Left lobe of liver (tissue), 2 donors: Measurements from ENCODE around the gene SPATA2L. TPM values are rescaled to one million over a fixed set of nuclear protein-coding genes. Genes with fewer than 3 reads are reported as not detected.
"Not testable (repeated sequence)": the region's sequence is repeated elsewhere in the genome, so short reads cannot be mapped to it uniquely, and the experiment has no call there.

Experiments
- ATAC-seq: fragments of 200-7000 bp; cut with Tn5 transposase; one replicate; pipeline ENCODE4 v1.9.1; 2020; ENCODE audit warnings: mild to moderate bottlenecking, moderate library complexity
- DNase-seq: peaks from one replicate; pipeline ENCODE4 v3.0.0-alpha.2; 2020; ENCODE audit warnings: low spot score
- total RNA-seq: library from RNA; stranded (reverse); gene quantifications from one replicate; pipeline ENCODE4 v1.2.1, GENCODE V29; 2021
- donor health status: DM: no; HTN: no; CAD: no; lungs with moderate emphysema.
- donor health status: DM: no; HTN: yes; CAD: no.

Gene SPATA2L
- total RNA-seq, 1 donor from 2014 or later, result 13.8 TPM

DNA sequence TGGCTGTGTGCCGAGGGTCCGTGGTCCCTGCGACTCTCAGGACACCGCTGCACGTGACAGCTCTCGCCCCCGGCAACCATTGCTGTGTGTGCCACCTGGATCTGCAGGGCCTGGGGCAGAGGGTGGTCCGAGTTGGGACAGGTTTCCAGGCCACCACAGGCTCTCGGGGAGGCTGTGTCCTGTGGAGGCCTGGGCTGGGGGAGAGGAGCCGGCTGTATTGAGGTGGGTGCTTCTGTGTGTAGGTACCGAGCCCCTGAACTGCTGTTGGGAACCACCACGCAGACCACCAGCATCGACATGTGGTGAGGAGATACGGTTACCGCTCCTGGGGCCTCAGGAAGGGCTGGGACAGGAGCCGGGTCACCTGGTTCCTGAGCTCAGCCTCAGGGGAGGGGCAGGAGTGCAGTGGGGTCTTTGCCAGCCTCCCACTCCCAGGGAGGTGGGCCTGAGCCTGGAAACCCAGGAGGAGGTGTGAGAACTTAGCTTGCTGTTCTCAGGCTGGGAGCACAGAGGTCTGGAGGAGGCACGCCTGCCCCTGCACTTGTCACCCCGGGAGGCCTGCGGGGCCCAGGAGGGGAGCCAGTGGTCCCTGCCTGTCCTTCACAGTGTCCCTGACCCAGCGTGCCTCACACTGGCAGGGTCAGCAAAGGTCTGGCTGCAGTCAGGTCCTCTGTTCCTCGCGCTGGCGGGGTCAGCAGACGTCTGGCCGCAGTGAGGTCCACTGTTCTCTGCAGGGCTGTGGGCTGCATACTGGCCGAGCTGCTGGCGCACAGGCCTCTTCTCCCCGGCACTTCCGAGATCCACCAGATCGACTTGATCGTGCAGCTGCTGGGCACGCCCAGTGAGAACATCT lies 7.3 kb downstream of the SPATA2L start:
- peak; percentile 3 for ATAC-seq
- DNase-seq, result no peak

DNA sequence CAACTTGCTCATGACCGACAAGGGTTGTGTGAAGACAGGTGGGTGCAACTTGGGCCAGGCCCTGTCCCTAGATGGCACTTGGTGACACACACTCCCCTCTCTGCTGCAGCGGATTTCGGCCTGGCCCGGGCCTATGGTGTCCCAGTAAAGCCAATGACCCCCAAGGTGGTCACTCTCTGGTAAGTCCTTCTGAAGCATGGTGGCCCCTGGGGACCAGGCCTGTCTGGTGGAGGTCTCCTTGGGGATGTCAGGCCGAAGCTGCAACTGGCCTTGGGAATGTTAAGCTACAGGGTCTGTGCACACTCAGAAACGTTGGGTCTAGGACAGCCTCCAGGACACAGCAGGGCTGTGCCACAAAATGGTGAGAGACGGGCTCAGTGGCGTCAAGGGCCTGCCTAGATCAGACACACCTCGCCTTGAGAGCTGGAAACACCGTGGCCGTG lies 8.2 kb downstream of the SPATA2L start:
- ATAC-seq (no peak), DNase-seq (no peak)

DNA sequence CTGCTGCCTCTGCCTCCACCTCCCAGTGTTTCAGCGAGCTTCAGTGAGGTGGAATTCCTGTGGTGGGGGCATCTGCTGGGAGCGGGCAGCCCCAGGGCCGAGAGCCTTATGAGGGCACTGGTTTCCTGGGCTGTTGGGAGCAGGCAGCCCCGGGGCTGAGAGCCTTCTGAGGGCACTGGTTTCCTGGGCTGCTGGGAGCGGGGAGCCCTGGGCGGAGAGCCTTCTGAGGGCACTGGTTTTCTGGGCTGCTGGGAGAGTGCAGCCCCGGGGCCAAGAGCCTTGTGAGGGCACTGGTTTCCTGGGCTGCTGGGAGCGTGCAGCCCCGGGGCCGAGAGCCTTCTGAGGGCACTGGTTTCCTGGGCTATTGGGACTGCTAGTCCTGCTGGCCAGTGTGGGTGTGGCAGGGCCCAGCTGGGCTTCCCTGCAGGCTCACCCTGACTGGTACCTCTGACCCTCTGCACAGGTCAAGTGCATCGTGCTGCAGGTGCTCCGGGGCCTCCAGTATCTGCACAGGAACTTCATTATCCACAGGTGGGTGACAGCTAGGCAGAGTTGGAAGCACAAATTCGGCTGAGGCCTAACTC lies 9.4 kb downstream of the SPATA2L start:
- DNase-seq, result no peak
- ATAC-seq, result no peak

DNA sequence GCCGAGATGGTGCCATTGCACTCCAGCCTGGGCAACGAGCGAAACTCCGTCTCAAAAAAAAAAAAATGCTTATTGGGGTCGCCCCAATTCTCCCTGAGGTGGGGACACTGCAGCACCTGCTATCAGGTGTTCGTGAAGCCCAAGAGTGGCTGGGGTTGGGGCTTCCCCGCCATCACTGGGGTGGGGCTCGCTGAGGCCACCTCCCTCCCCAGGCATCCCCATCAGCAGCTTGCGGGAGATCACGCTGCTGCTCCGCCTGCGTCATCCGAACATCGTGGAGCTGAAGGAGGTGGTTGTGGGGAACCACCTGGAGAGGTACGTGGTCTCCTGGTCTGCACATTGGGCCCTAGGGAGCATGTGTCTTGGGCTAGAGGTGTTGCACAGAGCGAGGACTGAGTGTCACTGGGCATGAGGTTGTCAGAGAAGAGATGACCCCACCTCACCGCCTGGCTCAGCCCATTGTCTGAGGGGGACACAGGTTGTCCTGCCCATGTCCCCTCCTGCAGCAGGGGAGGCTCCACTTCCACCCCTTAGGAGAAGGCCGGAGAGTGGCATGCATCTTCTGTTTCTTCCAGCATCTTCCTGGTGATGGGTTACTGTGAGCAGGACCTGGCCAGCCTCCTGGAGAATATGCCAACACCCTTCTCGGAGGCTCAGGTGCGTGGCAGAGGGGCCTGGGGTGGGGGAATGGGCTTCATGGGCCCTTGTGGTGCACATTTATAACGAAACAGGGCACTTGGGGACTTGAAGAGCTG lies 10.1 kb downstream of the SPATA2L start:
- DNase-seq (no peak), ATAC-seq (no peak)

DNA sequence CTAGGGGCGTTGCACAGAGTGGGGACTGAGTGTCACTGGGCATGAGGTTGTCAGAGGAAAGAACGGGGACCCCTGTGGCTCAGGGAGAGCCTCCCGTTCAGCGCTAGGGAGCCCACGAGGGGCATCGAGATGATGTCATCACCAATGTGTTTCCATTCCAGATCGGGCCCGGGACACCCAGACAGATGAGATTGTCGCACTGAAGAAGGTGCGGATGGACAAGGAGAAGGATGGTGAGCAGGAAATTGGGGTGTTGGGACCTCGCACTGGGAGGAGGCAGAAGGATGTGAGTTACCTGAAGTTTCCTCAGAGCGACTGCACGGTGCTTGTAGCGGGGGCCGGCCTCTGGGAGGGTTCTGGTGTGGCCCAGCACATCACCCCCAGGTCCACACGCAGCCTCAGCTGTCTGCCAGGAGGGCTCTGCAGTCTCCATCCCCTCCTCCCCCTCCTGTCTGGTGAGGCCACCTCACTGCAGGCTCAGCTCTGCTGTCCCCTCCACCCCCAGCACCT lies 11.1 kb downstream of the SPATA2L start:
- ATAC-seq (no peak), DNase-seq (no peak)

DNA sequence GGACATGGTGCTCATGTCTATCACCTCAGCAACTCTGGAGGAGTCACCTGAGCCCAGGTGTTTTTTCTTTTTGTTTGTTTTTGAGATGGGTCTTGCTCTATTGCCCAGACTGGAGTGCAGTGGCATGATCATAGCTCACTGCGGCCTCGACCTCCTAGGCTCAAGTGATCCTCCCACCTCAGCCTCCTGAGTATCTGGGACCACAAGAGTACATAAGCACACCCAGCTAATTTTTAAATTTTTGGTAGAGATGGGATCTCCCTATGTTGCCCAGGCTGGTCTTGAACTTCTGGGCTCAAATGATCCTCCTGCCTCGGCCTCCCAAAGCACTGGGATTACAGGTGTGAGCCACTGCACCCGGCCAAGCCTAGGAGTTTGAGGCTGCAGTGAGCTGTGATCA lies 11.9 kb downstream of the SPATA2L start:
- not testable (repeated sequence) for ATAC-seq, DNase-seq

DNA sequence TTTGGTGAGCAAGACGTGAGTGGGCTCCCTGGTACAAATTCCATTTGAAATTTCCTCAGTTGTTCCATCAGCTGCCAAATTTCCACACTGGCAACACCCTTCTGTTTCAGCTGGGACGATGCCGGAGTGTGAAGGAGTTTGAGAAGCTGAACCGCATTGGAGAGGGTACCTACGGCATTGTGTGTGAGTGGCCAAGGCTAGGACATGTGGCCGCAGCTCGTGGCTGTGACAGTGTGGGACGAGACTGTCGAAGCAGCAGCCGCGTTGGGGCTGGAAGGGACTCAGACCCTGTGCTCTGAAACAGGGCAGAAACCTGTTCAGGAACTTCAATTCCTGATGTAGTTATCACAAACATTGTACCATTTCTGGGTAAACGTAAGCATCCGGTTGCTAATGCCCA lies 12.4 kb downstream of the SPATA2L start:
- no peak for DNase-seq
- no peak for ATAC-seq

DNA sequence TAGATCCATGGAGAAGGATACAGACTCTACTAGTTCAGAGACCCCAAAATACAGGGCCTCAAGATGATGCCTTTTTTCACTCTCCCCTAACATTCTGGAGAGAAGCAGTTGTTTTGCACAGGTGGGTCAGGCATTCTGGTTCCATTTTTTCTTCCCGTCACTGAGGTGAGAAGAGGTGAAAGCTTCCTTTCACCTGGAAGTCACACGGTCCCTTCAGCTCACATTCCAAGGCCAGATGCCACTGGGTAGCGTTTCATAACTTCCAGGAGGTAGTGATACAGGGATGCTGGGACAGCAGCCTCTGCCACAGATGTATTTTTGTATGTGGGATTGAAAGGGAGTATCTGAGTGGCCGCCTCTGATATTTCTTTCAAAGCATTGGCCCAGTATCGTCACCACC lies 13.1 kb downstream of the SPATA2L start:
- no peak for DNase-seq
- no peak for ATAC-seq

DNA sequence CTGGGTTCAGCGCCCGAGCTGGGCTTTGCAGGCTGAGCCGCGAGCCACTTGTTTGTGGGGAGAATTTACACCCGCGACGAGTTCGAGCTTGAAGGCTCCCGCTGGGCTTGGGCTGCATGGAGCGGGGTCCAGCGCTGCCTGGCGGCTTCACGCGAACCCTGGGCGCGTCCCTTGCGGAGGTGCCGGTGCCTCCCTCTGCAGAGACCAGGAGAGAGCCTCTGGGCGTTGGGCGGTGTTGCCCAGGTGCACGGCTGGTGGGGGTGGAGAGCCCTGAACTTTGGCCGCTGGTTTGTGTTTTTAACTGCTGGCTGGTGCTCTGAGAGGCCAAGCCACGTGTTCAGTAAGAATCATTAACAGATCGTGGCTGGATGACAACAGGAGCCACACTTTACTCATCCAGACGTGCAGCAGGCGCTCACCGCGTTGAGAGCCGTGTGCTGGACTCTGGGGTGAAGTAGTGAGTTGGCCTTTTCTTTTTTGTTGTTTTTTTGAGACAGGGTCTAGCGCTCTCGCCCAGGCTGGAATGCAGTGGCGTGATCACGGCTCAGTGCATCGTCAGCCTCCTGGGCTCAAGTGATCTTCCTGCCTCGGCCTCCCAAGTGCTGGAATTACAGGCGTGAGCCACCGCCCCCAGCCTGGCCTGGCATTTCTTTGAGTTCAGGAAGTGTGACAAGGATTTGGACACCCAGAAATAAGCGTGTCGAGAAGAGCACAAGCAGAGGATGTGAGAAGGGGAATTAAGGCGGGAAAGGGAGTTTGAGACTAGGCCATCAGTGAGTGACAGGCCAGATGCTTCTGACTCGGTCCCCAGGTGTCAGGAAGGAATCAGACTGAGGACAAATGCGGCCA lies 14.2 kb downstream of the SPATA2L start:
- ATAC-seq, result peak; percentile 89
- DNase-seq, result peak; percentile 94

DNA sequence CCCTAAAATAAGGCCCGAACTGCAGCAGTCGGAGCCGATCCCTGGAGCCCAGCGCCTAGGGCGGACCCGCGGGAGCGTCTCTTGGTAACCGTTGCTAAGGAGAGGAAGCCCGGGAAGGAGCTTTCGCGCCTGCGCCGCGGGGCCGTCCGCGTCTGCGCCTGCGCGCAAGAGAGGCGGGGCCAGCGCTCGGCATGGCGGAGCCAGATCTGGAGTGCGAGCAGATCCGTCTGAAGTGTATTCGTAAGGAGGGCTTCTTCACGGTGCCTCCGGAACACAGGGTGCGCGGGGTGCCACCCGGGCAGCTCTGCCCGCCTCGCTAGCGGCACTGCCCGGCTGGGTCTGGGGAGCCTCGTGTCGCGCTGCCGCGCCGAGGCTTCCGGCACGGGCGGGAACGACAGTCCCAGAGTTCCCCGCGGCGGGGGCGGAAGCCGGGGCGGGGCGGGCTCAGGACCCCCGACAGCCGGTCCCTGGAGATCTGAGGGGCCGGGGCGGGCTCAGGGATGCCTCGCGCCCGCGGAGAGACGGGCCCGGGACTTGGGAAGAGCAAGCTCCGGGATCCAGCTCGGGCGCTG lies 14.9 kb downstream of the SPATA2L start, which contains the start of gene CDK10:
Gene CDK10, plus strand, starts transcription at position 170 of the 572 bp plus-strand sequence. Its CDS starts 22 bp downstream, at position 192.
- peak; percentile 95 for DNase-seq
- peak; percentile 82 for ATAC-seq

DNA sequence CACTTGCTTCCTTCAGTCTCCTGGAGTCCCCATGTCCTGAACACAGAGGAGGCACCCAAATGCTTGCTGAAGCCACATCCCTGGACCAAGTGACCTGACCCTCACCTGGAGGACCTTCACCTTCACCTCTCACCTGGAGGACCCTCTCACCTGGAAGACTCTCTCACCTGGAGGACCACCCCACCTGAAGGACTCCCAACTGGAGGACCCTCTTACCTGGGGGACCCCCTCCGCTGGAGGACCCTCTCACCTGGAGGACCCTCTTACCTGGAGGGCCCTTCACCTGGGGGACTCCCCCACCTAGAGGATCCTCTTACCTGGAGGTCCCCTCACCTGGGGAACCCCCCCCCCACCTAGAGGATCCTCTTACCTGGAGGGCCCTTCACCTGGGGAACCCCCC lies 15.6 kb downstream of the SPATA2L start:
- DNase-seq (no peak), ATAC-seq (no peak)

DNA sequence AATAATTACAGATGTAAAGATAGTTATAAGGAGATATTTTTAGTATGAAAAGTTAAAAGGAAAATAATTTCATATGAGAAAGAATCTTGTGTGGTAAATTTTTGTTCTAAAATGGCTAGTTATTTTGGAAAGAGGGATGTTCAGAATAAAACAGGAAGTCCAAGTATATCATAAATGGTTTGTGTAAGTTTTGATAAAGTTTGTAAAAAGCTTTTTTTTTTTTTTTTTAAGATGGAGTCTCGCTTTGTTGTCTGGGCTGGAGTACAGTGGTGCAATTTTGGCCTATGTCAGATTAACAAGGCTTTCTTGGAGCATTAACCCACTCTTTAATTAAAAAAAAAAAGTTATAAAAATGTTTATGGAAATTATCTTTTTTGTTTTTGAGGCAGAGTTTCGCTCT lies 23.2 kb downstream of the SPATA2L start:
- no peak for DNase-seq
- ATAC-seq, result no peak

DNA sequence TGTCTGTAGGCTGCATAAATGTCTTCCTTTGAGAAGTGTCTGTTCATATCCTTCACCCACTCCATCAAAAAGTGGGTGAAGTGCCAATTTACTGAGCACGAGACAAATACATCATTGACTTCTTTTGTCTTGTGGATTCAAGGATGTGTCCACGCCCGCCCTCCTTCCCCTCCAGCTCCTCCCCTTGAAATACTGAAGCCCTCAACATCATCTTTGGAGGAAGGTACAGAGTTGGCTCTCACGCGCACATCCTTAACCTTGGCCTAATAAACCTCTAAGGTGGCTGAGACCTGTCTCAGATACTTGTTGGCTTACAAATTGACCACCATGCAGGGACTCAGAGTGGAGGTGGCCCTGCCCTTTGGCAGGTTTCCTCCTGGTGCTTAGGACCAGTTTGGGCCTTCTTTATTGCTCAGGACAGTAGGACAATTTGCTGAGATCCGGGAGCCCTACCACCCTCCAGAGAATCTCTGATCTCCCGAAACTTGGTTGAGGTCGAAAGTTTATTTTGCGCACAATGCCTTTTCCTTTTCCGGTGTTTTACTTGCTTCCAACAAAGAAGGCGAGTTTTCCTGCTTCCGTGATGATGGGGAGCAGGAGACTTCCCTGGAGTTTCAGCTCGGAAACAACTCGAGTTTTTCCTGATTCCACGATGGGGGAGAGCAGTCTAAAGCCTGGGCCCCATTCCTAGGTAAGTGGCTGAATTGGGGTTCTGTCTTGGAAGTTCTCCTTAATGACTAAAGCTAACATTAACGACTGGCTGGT lies 29.1 kb downstream of the SPATA2L start:
- DNase-seq (no peak), ATAC-seq (no peak)

DNA sequence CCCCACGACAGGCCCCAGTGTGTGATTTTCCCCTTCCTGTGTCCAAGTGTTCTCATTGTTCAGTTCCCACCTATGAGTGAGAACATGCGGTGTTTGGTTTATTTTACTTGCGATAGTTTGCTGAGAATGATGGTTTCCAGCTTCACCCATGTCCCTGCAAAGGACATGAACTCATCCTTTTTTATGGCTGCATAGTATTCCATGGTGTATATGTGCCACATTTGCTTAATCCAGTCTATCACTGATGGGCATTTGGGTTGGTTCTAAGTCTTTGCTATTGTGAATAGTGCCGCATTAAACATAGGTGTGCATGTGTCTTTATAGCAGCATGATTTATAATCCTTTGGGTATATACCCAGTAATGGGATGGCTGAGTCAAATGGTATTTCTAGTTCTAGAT lies 29.9 kb downstream of the SPATA2L start:
- ATAC-seq, DNase-seq: not testable (repeated sequence)

DNA sequence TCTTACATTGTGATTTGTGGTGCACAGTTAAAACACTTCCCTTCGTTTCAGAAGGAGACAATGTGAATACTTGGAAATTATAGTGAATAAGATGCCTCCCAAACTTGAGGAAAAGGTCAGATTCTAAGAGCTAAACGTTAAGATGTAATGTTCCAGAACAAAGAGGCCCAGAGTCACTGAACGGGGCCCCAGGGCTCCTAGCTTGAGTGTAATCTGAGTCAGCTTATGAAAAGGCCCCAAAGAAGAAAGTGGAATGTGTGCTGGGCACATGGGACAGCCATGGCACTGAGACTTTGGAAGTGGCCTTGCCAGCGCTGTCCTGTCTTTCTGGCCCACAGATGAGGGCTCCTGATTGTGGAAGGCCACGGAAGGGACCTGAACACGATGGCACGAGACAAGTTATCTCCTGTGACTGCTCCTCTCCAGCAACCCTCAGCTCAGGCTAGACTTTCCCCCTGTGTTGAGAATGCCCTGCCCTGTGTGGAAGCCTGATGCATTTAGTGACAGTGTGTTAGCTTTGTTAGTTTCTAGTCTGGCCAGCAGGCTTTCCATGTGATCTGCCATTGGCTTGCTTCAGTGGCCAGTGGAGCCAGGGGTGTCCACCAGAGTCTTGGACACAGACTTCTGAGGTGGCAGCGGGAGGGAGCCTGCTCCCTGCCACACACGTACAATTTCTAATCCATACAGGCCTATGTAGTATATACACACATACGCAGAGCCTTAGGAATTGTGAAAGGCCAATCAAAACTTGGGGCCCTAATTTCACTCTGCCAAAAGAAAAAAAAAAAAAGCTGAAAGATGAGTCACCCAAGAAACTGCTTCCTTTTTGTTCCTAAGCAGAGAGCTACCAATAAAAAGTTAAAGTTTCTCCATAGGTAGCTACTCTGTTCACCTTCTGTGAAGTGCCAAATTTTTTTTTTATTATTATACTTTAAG lies 30.7 kb downstream of the SPATA2L start:
- ATAC-seq (no peak), DNase-seq (no peak)

DNA sequence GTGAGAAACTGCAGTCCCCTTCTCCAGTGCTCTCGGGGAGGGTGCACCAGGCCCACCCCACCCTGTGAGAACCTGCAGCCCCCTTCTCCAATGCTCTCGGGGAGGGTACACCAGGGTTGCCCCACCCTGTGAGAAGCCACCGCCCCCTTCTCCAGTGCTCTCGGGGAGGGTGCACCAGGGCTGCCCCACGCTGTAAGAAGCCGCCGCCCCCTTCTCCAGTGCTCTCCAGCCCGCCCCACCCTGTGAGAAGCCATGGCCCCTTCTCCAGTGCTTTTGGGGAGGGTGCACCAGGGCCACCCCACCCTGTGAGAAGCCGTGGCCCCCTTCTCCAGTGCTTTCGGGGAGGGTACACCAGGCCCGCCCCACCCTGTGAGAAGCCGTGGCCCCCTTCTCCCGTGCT lies 31.8 kb downstream of the SPATA2L start:
- ATAC-seq, result no peak
- no peak for DNase-seq

DNA sequence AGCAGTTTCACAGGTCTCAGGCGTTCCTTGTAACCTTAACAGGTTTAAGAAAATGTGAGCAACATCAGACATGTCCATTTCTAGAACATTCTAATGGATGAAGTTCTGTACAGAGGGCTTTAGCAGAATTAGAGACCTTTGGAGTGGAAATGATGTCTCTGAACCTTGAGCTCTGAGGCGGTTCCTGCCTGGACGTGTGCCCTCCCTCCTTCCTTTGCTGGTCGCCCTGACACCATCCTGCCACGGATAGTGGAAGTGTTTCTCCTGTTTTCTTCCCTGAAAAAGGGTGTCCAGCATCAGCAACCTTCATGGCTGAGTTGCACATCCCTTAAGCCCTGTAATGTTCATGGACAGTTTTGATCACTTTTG lies 32.7 kb downstream of the SPATA2L start:
- DNase-seq (no peak), ATAC-seq (peak; percentile 85)

DNA sequence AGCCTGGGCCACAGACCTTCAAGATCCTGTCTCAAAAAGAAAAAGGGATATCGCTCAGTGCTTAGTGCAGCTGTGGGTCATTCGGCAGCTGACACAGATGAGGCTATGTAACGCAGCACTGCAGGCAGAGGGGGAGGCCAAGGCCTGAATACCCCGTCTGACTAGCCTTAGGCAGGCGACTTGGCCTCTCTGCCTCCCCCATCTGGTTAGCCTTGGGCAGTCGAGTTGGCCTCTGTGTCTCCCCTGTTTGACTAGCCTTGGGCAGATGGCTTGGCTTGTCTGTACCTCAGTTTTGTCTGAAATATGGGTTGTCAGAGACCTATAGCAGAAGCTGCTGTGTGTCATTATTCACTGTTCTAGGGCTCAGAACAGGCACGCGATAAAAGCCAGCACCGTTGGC lies 33.9 kb downstream of the SPATA2L start:
- DNase-seq (no peak), ATAC-seq (no peak)
